RWPE1 (cell line): ENCODE results near the gene CNTN6.

Experiments
- CTCF ChIA-PET: fragments of 350-600 bp; sonication (Branson Sonifier 250); formaldehyde crosslinking; extraction: SDS; loops from one replicate; lab custom pipeline; 2021; lab: Yijun Ruan, JAX
- POLR2A ChIA-PET: fragments of 400-600 bp; formaldehyde crosslinking; extraction: SDS; loops from one replicate; lab custom pipeline; 2020; ENCODE audit warnings: antibody characterized with exemption; ENCODE audit not compliant: low non-redundant PET; lab: Yijun Ruan, JAX
- DNase-seq: peaks from one replicate; pipeline ENCODE4 v3.0.0; 2012; ENCODE audit warnings: low spot score
- H3K27ac ChIP-seq: fragments of 450-650 bp; 2 replicates; pipeline ENCODE4 v1.5.1; 2017
- TF ChIP-seq, protein P1 (sequence below): fragments of 450-650 bp; conservative IDR thresholded peaks from 2 replicates; pipeline ENCODE4 v1.5.1; 2017; ENCODE audit warnings: low read depth, mild to moderate bottlenecking

The CNTN6 gene

DNA sequence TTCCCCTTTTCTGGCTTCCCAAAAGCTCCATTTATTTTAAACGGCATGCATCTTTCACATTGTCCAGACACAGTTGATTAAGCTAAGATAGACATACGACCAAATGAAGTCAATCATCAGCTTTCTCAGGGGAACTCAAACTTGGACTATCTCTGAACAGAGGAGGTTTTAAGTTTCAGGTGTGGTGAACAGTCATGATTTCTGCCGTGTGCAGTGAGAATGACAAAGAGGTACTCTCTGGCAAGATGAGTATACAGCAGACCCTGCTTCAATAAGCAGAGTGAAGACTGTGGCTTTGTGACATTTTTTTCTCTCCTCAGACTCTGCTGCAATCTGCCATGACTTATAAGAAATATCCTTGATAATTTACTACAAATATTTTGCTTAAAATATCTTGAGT is 307.7 kb downstream of the CNTN6 start:
- H3K27ac ChIP-seq: no peak overlapping the region
- POLR2A ChIA-PET: no interaction called here
- TF ChIP-seq, protein P1, sequence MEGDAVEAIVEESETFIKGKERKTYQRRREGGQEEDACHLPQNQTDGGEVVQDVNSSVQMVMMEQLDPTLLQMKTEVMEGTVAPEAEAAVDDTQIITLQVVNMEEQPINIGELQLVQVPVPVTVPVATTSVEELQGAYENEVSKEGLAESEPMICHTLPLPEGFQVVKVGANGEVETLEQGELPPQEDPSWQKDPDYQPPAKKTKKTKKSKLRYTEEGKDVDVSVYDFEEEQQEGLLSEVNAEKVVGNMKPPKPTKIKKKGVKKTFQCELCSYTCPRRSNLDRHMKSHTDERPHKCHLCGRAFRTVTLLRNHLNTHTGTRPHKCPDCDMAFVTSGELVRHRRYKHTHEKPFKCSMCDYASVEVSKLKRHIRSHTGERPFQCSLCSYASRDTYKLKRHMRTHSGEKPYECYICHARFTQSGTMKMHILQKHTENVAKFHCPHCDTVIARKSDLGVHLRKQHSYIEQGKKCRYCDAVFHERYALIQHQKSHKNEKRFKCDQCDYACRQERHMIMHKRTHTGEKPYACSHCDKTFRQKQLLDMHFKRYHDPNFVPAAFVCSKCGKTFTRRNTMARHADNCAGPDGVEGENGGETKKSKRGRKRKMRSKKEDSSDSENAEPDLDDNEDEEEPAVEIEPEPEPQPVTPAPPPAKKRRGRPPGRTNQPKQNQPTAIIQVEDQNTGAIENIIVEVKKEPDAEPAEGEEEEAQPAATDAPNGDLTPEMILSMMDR: no peak
- CTCF ChIA-PET: interaction anchor here (0.5 kb wide), 1 partner anchor 353 kb away, joined by 3 read pairs; no protein-coding TSS in a partner anchor
- no peak for DNase-seq

DNA sequence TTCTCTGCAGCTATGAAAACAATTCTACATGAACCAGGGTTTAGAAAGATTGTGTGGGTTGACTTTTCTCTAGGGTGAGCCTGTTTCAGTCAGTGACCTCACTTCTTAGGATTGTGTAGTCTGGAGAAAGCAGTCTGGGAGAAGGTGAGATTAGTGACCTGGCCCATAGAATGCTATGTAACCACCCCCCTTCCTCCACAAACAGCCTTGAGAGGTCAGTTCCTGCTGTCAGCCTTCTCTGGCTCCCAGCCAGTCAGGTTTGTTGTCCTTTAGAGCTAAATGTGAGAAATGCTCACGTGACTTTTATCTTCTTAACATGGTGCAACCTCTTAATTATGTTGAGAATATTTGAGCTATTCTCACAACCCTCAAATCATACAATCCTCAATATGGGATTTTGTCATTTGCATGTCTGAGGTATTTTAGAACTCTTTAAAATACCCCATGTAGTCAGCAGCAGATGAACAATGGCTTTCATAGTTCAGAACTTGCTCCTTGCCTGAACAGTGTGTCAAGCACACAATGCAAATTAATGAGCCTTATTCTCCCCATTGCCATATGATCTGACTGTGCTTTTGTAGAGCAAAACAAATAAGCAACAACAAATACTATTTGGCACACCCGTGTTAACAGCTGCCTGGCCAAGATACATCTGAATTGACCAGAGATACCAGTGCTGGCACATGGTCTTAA is 311.6 kb downstream of the CNTN6 start:
- DNase-seq: no peak
- TF ChIP-seq, protein P1: no peak
- CTCF ChIA-PET: no interaction called here
- H3K27ac ChIP-seq: no peak overlapping the region
- POLR2A ChIA-PET: no interaction called here

DNA sequence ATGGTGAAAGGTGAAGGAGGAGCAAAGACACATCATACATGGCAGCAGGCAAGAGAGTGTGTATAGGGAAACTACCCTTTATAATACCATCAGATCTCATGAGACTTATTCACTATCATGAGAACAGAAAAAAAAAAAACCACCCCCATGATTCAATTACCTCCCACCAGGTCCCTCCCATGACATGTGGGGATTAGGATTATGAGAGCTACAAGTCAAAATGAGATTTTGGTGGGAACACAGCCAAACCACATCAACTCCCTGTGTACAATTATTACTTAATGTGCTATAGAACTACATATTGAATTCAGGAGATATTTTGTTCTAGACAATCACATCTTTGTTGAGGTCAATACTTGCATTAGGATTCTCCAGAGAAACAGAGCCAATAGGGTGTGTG is 313.4 kb downstream of the CNTN6 start:
- CTCF ChIA-PET: no interaction called here
- TF ChIP-seq, protein P1: no peak
- POLR2A ChIA-PET: no interaction called here
- DNase-seq: no peak
- no peak overlapping the region for H3K27ac ChIP-seq

DNA sequence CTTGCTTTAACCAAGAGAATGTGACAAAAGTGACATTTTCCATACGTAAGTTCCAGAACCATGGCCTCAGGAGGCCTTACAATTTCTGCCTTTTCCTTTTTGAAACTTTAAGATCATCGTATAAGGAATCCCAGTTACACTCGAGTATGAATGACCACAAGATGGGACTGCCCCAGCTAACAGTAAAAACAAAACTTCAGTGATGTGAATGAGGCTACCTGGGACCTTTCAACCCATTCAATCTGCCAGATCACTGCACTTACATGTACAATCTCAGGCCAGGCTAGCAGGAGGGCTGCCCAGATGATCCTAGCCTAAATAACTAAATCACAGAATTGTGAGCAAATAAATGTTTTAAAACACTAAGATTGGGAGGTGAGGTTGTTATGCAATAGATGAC is 328.8 kb downstream of the CNTN6 start:
- ChIA-PET CTCF (no interaction called here), POLR2A (no interaction called here)
- TF ChIP-seq, protein P1: no peak
- no peak overlapping the region for H3K27ac ChIP-seq
- no peak for DNase-seq

DNA sequence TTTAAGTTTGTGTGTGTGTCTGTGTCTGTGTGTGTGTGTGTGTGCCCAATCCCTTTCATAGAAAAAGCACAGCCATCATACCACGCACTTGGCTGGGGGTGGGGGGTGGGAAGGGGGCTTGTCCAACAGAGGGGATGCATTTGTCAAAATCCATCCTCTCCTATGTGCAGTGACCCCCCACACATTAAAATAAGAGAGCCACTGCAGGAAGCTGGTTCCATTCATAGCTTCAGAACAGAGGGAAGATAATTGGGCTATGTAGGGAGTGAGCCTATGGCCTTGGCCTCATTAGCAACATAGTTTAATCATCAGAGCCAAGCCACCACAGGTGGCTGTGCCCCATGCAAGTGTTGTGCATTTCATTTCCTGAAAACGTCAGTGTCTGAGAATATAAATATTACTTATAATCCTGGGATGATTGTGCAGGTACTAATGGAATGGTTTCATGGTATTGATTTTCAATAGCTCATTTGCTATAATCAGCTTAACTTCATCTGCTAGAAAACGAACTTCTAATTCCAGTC is 330.8 kb downstream of the CNTN6 start:
- H3K27ac ChIP-seq: no peak overlapping the region
- no peak for DNase-seq
- CTCF ChIA-PET: no interaction called here
- TF ChIP-seq, protein P1: no peak
- POLR2A ChIA-PET: no interaction called here

DNA sequence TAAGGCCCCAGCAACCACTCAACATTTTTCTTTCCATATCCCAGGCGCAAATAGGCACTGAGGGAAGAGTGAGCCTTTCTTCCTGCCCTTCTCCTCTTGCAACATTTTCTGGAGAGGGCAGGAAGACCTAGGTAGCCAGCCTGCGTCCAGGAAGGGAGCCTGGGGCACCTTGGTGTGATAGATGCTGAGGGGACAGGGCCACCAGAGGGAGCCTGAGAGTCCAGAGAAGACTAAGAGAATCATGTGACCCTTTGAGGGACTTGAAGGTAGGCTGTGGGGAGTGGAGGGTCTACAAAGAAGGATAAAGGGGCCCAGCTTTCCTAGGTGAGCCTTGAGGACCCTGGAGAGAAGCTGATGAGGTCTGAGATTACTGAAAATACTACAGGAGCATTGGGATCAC is 346.6 kb downstream of the CNTN6 start:
- DNase-seq: no peak
- ChIA-PET CTCF (interaction anchor here (0.7 kb wide), 1 partner anchor 63 kb away, joined by 5 read pairs; no protein-coding TSS in a partner anchor), POLR2A (no interaction called here)
- no peak overlapping the region for H3K27ac ChIP-seq
- TF ChIP-seq, protein P1: no peak
